Panc1 (cell line): ENCODE measurements around the gene LONP2. TPM values are rescaled to one million over a fixed set of nuclear protein-coding genes. Genes with fewer than 3 reads are reported as not detected.

ENCODE experiments used
- ATAC-seq: fragments of 200-7000 bp; cut with Tn5 transposase; 2 replicates; pipeline ENCODE4 v1.9.1; 2020; ENCODE audit warnings: mild to moderate bottlenecking, moderate library complexity
- Bru-seq: library from RNA; stranded (reverse); fragments of 400-500 nt; gene quantifications from one replicate; lab custom pipeline; 2021; lab: Mats Ljungman, UMichigan
- BruChase-seq, 2 experiments: library from RNA; stranded (reverse); fragments of 400-500 nt; gene quantifications; one replicate each; lab custom pipeline; 2021; lab: Mats Ljungman, UMichigan
- BruUV-seq: library from RNA; stranded (reverse); fragments of 400-500 nt; replicated peaks from 2 replicates; lab custom pipeline; 2021; lab: Mats Ljungman, UMichigan
- CTCF ChIA-PET: fragments of 300-600 bp; sonication (Branson Sonifier 250); formaldehyde crosslinking; loops from one replicate; lab custom pipeline; 2022; ENCODE audit warnings: antibody characterized with exemption; lab: Charles Lee
- POLR2A ChIA-PET: fragments of 300-600 bp; sonication (Branson Sonifier 250); formaldehyde crosslinking; loops from one replicate; lab custom pipeline; 2022; ENCODE audit warnings: antibody characterized with exemption; lab: Charles Lee
- DNase-seq: peaks from one replicate; pipeline ENCODE4 v3.0.0-alpha.2; 2010; ENCODE audit warnings: low read depth, low spot score
- H3K27ac ChIP-seq: 2 replicates; pipeline ENCODE4 v1.5.1; 2011; ENCODE audit warnings: mild to moderate bottlenecking, low read length, inconsistent platforms
- H3K27me3 ChIP-seq: fragments of 200-500 bp; sonication (Bioruptor generic); 2 replicates; pipeline ENCODE4 v1.6.0; 2014; ENCODE audit warnings: low read length, inconsistent platforms; ENCODE audit not compliant: control insufficient read depth, insufficient read depth
- H3K36me3 ChIP-seq: fragments of 200-500 bp; sonication (Bioruptor generic); 2 replicates; pipeline ENCODE4 v1.5.1; 2014; ENCODE audit warnings: inconsistent platforms, mild to moderate bottlenecking, low read length, moderate library complexity; ENCODE audit not compliant: control insufficient read depth, insufficient read depth
- H3K4me1 ChIP-seq: 2 replicates; pipeline ENCODE4 v1.5.1; 2011; ENCODE audit warnings: inconsistent platforms, mild to moderate bottlenecking, low read length, moderate library complexity; ENCODE audit not compliant: control insufficient read depth, insufficient read depth
- H3K4me3 ChIP-seq, 2 experiments: 2 replicates each; pipeline ENCODE4 v1.5.1; 2011 to 2012; ENCODE audit warnings: low read depth in 2 of 2, low read length in 2 of 2, mild to moderate bottlenecking in 2 of 2, inconsistent platforms in 1 of 2, moderate library complexity in 1 of 2
- H3K9me3 ChIP-seq: fragments of 200-500 bp; sonication (Bioruptor generic); 2 replicates; pipeline ENCODE4 v1.5.1; 2014; ENCODE audit warnings: low read depth, mild to moderate bottlenecking, inconsistent platforms, low read length, moderate library complexity; ENCODE audit not compliant: control insufficient read depth, insufficient read depth
- POLR2AphosphoS5 ChIP-seq: IDR thresholded peaks from 2 replicates; pipeline ENCODE4 v1.6.1; 2012; ENCODE audit warnings: mild to moderate bottlenecking, low read depth, low read length, moderate library complexity
- SIN3A ChIP-seq: IDR thresholded peaks from 2 replicates; pipeline ENCODE4 v1.6.1; 2012; ENCODE audit warnings: low read depth, mild to moderate bottlenecking, low read length, moderate library complexity, borderline replicate concordance; ENCODE audit not compliant: insufficient read depth
- TCF7L2 ChIP-seq: IDR thresholded peaks from 2 replicates; pipeline ENCODE4 v1.6.1; 2011; ENCODE audit warnings: mild to moderate bottlenecking, low read depth, low read length, inconsistent platforms
- in situ Hi-C: cut with HindIII; loops from 2 replicates; pipeline ENCODE4 v1.10.0; 2016; ENCODE audit warnings: low sequenced_read_pairs, low pct_unique_long_range_greater_than_20kb
- intact Hi-C: fragments of 100-400 bp; cut with micrococcal nuclease; formaldehyde crosslinking; loops from one replicate; pipeline ENCODE4 v1.10.0; 2022; ENCODE audit not compliant: unreplicated experiment
- long read RNA-seq: library from polyadenylated mRNA; unstranded; transcript quantifications from one replicate; pipeline ENCODE4 v2.0.0, GENCODE V29; 2021; ENCODE audit not compliant: unreplicated experiment
- polyA plus RNA-seq: library from polyadenylated mRNA; unstranded; fragments of >200 nt; gene quantifications from one replicate; pipeline ENCODE4 v1.2.1, GENCODE V29; 2012; ENCODE audit warnings: missing spikeins; ENCODE audit not compliant: insufficient read length
- total RNA-seq: library from RNA; stranded (reverse); gene quantifications from one replicate; pipeline ENCODE4 v1.2.1, GENCODE V29; 2021; ENCODE audit not compliant: unreplicated experiment
- TF ChIP-seq, protein P1 (sequence below), 2 experiments: IDR thresholded peaks; 2 replicates each; pipeline ENCODE4 v1.6.1; 2011 to 2012; ENCODE audit warnings: low read depth in 2 of 2, control low read depth in 1 of 2, low read length in 1 of 2, mild to moderate bottlenecking in 1 of 2, moderate library complexity in 1 of 2; ENCODE audit not compliant: insufficient read depth in 1 of 2
- TF ChIP-seq, protein P2 (sequence below): fragments of 450-650 bp; IDR thresholded peaks from 2 replicates; pipeline ENCODE4 v1.5.1; 2017; ENCODE audit warnings: mild to moderate bottlenecking

The LONP2 gene, protein sequence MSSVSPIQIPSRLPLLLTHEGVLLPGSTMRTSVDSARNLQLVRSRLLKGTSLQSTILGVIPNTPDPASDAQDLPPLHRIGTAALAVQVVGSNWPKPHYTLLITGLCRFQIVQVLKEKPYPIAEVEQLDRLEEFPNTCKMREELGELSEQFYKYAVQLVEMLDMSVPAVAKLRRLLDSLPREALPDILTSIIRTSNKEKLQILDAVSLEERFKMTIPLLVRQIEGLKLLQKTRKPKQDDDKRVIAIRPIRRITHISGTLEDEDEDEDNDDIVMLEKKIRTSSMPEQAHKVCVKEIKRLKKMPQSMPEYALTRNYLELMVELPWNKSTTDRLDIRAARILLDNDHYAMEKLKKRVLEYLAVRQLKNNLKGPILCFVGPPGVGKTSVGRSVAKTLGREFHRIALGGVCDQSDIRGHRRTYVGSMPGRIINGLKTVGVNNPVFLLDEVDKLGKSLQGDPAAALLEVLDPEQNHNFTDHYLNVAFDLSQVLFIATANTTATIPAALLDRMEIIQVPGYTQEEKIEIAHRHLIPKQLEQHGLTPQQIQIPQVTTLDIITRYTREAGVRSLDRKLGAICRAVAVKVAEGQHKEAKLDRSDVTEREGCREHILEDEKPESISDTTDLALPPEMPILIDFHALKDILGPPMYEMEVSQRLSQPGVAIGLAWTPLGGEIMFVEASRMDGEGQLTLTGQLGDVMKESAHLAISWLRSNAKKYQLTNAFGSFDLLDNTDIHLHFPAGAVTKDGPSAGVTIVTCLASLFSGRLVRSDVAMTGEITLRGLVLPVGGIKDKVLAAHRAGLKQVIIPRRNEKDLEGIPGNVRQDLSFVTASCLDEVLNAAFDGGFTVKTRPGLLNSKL
- total RNA-seq: 22.9 TPM
- 16.5 TPM for polyA plus RNA-seq
- Bru-seq, nascent RNA: percentile 71 among the genes with signal in this experiment
- percentile 65 among the genes with signal in this experiment for BruChase-seq, experiment 1, labeled RNA remaining after a 2-hour chase
- BruChase-seq, experiment 2, labeled RNA remaining after a 6-hour chase: percentile 73 among the genes with signal in this experiment
- long read RNA-seq, full-length matches to known transcripts: 90 of 111 reads
- long read RNA-seq, partial matches to known transcripts: 4 of 111 reads
- long read RNA-seq, other reads (novel, unspliced or antisense): 17 of 111 reads

DNA sequence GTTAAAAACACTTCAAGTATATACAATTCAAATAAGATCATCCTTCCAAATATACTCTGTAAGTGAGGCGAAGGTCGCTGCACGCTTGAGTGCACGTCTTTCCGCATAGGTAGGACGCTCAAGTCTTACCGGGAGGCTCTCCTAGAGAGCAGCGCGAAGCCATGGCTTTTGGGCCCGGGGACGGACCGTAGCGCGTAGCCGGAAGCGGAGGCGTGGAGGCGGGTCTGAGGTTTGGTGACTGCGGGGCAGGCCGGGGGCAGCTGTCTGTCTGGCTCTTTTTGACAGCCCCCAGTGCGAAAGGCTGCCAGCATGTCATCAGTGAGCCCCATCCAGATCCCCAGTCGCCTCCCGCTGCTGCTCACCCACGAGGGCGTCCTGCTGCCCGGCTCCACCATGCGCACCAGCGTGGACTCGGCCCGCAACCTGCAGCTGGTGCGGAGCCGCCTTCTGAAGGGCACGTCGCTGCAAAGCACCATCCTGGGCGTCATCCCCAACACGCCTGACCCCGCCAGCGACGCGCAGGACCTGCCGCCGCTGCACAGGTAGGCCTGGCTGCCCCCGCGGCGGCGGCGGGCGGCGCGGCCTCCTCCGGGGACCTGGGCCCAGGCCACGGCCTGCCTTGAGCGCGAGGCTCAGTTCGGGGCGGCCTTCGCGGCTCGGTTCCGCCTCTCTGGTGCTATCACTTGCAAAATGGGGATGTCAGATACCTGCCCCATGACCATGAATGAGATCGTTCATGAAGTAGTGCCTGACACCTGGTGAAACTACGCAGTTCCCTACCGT lies at the start of gene LONP2:
Gene LONP2, plus strand, starts transcription at position 221 of the 783 bp plus-strand sequence. Its CDS starts 89 bp downstream, at position 310.
- Histone ChIP-seq H3K4me1 (peaks cover 3% of the 10 kb centered on the region; the same call in 1 of the 2 replicates), H3K9me3 (no peaks in the 10 kb centered on the region), H3K4me3 (peak within 1 kb of the TSS; percentile 79 to 86), H3K27me3 (no peaks in the 10 kb centered on the region), H3K27ac (peak within 1 kb of the TSS; percentile 81), H3K36me3 (peaks cover 6% of the 10 kb centered on the region; the same call in 1 of the 2 replicates)
- DNase-seq (peak; percentile 76), ATAC-seq (peak; percentile 100)
- in situ Hi-C loops: no loop called here
- ChIA-PET CTCF (no interaction called here), POLR2A (no interaction called here)
- peak; percentile 86; the same call in 1 of the 2 replicates for TF ChIP-seq SIN3A
- no peak for TF ChIP-seq TCF7L2
- TF ChIP-seq, protein P1, sequence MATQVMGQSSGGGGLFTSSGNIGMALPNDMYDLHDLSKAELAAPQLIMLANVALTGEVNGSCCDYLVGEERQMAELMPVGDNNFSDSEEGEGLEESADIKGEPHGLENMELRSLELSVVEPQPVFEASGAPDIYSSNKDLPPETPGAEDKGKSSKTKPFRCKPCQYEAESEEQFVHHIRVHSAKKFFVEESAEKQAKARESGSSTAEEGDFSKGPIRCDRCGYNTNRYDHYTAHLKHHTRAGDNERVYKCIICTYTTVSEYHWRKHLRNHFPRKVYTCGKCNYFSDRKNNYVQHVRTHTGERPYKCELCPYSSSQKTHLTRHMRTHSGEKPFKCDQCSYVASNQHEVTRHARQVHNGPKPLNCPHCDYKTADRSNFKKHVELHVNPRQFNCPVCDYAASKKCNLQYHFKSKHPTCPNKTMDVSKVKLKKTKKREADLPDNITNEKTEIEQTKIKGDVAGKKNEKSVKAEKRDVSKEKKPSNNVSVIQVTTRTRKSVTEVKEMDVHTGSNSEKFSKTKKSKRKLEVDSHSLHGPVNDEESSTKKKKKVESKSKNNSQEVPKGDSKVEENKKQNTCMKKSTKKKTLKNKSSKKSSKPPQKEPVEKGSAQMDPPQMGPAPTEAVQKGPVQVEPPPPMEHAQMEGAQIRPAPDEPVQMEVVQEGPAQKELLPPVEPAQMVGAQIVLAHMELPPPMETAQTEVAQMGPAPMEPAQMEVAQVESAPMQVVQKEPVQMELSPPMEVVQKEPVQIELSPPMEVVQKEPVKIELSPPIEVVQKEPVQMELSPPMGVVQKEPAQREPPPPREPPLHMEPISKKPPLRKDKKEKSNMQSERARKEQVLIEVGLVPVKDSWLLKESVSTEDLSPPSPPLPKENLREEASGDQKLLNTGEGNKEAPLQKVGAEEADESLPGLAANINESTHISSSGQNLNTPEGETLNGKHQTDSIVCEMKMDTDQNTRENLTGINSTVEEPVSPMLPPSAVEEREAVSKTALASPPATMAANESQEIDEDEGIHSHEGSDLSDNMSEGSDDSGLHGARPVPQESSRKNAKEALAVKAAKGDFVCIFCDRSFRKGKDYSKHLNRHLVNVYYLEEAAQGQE (IDR thresholded peaks at IDR 0.05; ENCODE audit: insufficient read depth in 1 of 2, low read depth in 2 of 2, low read length in 1 of 2): 0 out of 4 replicates have a peak, but pooled peaks of 1 of the 2 experiments have one; percentile 46
- peak; percentile 62; the same call in 1 of the 2 replicates for TF ChIP-seq POLR2AphosphoS5
- TF ChIP-seq, protein P2, sequence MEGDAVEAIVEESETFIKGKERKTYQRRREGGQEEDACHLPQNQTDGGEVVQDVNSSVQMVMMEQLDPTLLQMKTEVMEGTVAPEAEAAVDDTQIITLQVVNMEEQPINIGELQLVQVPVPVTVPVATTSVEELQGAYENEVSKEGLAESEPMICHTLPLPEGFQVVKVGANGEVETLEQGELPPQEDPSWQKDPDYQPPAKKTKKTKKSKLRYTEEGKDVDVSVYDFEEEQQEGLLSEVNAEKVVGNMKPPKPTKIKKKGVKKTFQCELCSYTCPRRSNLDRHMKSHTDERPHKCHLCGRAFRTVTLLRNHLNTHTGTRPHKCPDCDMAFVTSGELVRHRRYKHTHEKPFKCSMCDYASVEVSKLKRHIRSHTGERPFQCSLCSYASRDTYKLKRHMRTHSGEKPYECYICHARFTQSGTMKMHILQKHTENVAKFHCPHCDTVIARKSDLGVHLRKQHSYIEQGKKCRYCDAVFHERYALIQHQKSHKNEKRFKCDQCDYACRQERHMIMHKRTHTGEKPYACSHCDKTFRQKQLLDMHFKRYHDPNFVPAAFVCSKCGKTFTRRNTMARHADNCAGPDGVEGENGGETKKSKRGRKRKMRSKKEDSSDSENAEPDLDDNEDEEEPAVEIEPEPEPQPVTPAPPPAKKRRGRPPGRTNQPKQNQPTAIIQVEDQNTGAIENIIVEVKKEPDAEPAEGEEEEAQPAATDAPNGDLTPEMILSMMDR: no peak
- intact Hi-C loops: no loop called here
- no TSS peak for BruUV-seq
